Endothelial cell of umbilical vein (primary cell): ENCODE results near the gene KLF16. TPM values are rescaled to one million over a fixed set of nuclear protein-coding genes. Genes with fewer than 3 reads are reported as not detected.

Source experiments
- BruUV-seq: library from RNA; stranded (reverse); fragments of 400-500 nt; replicated peaks from 2 replicates; lab custom pipeline; 2021; lab: Mats Ljungman, UMichigan
- CTCF ChIA-PET: fragments of 300-600, 350-600 bp; sonication (Branson Sonifier 250); formaldehyde crosslinking; loops from one replicate; lab custom pipeline; 2021; ENCODE audit warnings: antibody characterized with exemption, inconsistent platforms; lab: Charles Lee
- POLR2A ChIA-PET: fragments of 300-600, 350-600 bp; sonication (Branson Sonifier 250); formaldehyde crosslinking; loops from one replicate; lab custom pipeline; 2021; ENCODE audit warnings: antibody characterized with exemption, inconsistent platforms; lab: Charles Lee
- DNase-seq: peaks from one replicate; pipeline ENCODE4 v3.0.0-alpha.2; 2011; ENCODE audit warnings: low read depth, low spot score
- FAIRE-seq: peaks from 2 replicates; lab custom pipeline; 2011; peaks lifted over from hg19 to GRCh38; lab: Jason Lieb, UNC
- H2AFZ ChIP-seq: 2 replicates; pipeline ENCODE4 v1.6.0; 2012; ENCODE audit warnings: low read depth, low read length, control low read depth, inconsistent platforms
- H3K27ac ChIP-seq: 2 replicates; pipeline ENCODE4 v1.5.1; 2011; ENCODE audit warnings: low read depth, mild to moderate bottlenecking, control low read depth, low read length, moderate library complexity; ENCODE audit not compliant: insufficient read depth
- H3K27me3 ChIP-seq, 2 experiments: 2 replicates each; pipeline versions ENCODE4 v1.6.0 to v1.6.1; 2011; ENCODE audit warnings: low read length in 2 of 2, mixed read lengths in 1 of 2; ENCODE audit not compliant: control insufficient read depth in 2 of 2, insufficient read depth in 2 of 2
- H3K36me3 ChIP-seq, 2 experiments: 2 replicates in 1 of 2; 3 replicates in 1 of 2; pipeline ENCODE4 v1.5.1; 2011; ENCODE audit warnings: low read length in 2 of 2, mild to moderate bottlenecking in 1 of 2, moderate library complexity in 1 of 2; ENCODE audit not compliant: control insufficient read depth in 2 of 2, insufficient read depth in 2 of 2; ENCODE audit errors: extremely low read depth in 1 of 2
- H3K4me1 ChIP-seq: 3 replicates; pipeline ENCODE4 v1.5.1; 2011; ENCODE audit warnings: mild to moderate bottlenecking, low read length; ENCODE audit not compliant: control insufficient read depth, insufficient read depth; ENCODE audit errors: extremely low read depth
- H3K4me2 ChIP-seq: 2 replicates; pipeline ENCODE4 v1.6.1; 2011; ENCODE audit warnings: low read length, control low read depth, mixed read lengths; ENCODE audit not compliant: insufficient read depth
- H3K4me3 ChIP-seq, 3 experiments: fragments of 200-600 bp in 1 of 3; sonication (generic), shearing (Covaris generic) in 1 of 3; replicated peaks in 1 of 3; 2 replicates each; pipeline ENCODE4 v1.5.1; 2011 to 2016; ENCODE audit warnings: control low read depth in 3 of 3, low read length in 3 of 3, mild to moderate bottlenecking in 2 of 3, inconsistent platforms in 1 of 3, low read depth in 1 of 3, moderate library complexity in 1 of 3; ENCODE audit not compliant: insufficient read depth in 1 of 3
- H3K79me2 ChIP-seq: 2 replicates; pipeline ENCODE4 v1.6.0; 2012; ENCODE audit warnings: low read length, inconsistent platforms; ENCODE audit not compliant: control insufficient read depth, insufficient read depth
- H3K9ac ChIP-seq: replicated peaks from 2 replicates; pipeline ENCODE3; 2011; ENCODE audit warnings: low read length, control low read depth; ENCODE audit not compliant: insufficient read depth; ENCODE audit errors: extremely low read depth
- H3K9me1 ChIP-seq: replicated peaks from 3 replicates; pipeline ENCODE4 v1.6.0; 2011; ENCODE audit warnings: mild to moderate bottlenecking, low read length; ENCODE audit not compliant: control insufficient read depth, insufficient read depth; ENCODE audit errors: extremely low read depth
- H3K9me3 ChIP-seq: replicated peaks from 2 replicates; pipeline ENCODE4 v1.5.1; 2012; ENCODE audit warnings: low read length, inconsistent platforms; ENCODE audit not compliant: control insufficient read depth, insufficient read depth
- H4K20me1 ChIP-seq: replicated peaks from 2 replicates; pipeline ENCODE3; 2011; ENCODE audit warnings: mild to moderate bottlenecking, low read length; ENCODE audit not compliant: control insufficient read depth, insufficient read depth; ENCODE audit errors: extremely low read depth
- FOS ChIP-seq: IDR thresholded peaks from 2 replicates; pipeline ENCODE4 v1.6.1; 2011; ENCODE audit warnings: mild to moderate bottlenecking, low read length, moderate library complexity, borderline replicate concordance; ENCODE audit not compliant: insufficient read depth
- POLR2A ChIP-seq: IDR thresholded peaks from 2 replicates; pipeline ENCODE4 v1.6.1; 2012; ENCODE audit warnings: low read depth, mild to moderate bottlenecking, control low read depth, low read length
- dilution Hi-C: fragments of 300-500 bp; cut with MboI; formaldehyde crosslinking; loops from one replicate; pipeline ENCODE4 v1.15.0; 2019; ENCODE audit warnings: low sequenced_read_pairs; ENCODE audit not compliant: extremely low pct_ligation_motif_present
- intact Hi-C: fragments of 100-400 bp; cut with micrococcal nuclease; formaldehyde crosslinking; loops from one replicate; pipeline ENCODE4 v1.10.0; 2022
- polyA plus RNA-seq, 4 experiments: library from polyadenylated mRNA; depleted of rRNA in 3 of 4; stranded (reverse) in 3 of 4; unstranded in 1 of 4; fragments of >200 nt; gene quantifications; 2 replicates each; pipeline versions ENCODE4 v1.2.1 to v1.2.3, GENCODE V29; 2011 to 2012; ENCODE audit warnings: missing spikeins in 1 of 4
- total RNA-seq: library from RNA; stranded (reverse); gene quantifications from 2 replicates; pipeline ENCODE4 v1.2.3, GENCODE V29; 2021
- TF ChIP-seq, protein P1 (sequence below), 2 donors: IDR thresholded peaks; 1 replicate in 1 of 2; 2 replicates in 1 of 2; pipeline ENCODE4 v1.5.1; 2011; ENCODE audit warnings: low read length in 2 of 2, mild to moderate bottlenecking in 2 of 2, moderate library complexity in 2 of 2, control low read depth in 1 of 2, inconsistent platforms in 1 of 2, low read depth in 1 of 2; ENCODE audit not compliant: insufficient read depth in 1 of 2; ENCODE audit errors: extremely low read depth in 1 of 2

The KLF16 gene
- total and polyA plus RNA-seq, 2 donors (not counting 3 experiments of a cell fraction or from before 2014, with no cell fraction given): 11.6 to 36.6 TPM

DNA sequence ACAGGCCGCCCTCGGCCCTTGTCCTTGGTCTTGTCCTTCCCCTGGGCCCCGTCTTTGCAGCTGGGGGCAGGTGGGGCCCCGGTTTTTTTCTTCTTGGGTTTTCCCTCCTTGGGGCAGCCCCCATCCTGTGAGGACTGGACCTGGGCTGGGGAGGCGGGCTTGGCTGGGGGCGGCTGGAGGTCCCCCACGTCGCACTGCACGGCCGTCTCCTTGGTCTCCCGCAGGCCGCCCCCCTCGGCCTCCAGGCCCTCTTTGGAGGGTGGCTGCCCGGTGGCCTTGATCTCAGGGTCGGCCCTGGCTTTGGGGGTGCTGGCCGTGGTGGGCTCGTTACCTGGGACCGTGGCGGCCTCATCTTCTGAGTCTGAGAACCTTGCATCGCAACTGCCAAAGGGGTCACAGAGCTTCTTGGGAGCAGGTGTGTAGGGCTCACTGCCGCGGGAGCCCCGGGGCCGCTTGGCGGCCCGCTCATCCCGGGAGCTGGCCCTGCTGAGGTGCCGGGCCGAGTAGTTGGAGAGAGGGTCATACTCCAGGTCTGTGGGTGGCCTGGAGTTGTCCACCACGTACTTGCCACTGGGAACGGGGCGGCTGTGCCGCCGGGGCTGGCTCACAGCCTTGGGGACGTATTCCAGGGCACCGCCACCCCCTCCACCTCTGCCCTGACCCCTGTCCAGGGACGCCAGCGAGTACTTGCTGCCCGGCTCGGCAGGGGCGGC, 35.7 kb downstream of the KLF16 start:
- ChIA-PET CTCF (interaction anchor here (4.6 kb wide), 1 partner anchor 13 kb away, joined by 83 read pairs; no protein-coding TSS in a partner anchor), POLR2A (no interaction called here)
- Histone ChIP-seq H3K27me3 (no peaks in the 10 kb centered on the region), H4K20me1 (no peaks in the 10 kb centered on the region), H3K4me1 (no peaks in the 10 kb centered on the region), H3K79me2 (peaks cover 16% of the 10 kb centered on the region), H2AFZ (no peak overlapping the region), H3K4me3 (no peak overlapping the region), H3K27ac (no peak overlapping the region), H3K9me3 (no peaks in the 10 kb centered on the region), H3K9ac (no peak overlapping the region), H3K9me1 (no peaks in the 10 kb centered on the region), H3K4me2 (no peak overlapping the region), H3K36me3 (peaks cover 0 to 18% of the 10 kb centered on the region in 2 experiments)
- DNase-seq (no peak), FAIRE-seq (no peak)
- TSS peak; percentile 41 for BruUV-seq
- TF ChIP-seq POLR2A: no peak
- TF ChIP-seq FOS: no peak
- TF ChIP-seq, protein P1, sequence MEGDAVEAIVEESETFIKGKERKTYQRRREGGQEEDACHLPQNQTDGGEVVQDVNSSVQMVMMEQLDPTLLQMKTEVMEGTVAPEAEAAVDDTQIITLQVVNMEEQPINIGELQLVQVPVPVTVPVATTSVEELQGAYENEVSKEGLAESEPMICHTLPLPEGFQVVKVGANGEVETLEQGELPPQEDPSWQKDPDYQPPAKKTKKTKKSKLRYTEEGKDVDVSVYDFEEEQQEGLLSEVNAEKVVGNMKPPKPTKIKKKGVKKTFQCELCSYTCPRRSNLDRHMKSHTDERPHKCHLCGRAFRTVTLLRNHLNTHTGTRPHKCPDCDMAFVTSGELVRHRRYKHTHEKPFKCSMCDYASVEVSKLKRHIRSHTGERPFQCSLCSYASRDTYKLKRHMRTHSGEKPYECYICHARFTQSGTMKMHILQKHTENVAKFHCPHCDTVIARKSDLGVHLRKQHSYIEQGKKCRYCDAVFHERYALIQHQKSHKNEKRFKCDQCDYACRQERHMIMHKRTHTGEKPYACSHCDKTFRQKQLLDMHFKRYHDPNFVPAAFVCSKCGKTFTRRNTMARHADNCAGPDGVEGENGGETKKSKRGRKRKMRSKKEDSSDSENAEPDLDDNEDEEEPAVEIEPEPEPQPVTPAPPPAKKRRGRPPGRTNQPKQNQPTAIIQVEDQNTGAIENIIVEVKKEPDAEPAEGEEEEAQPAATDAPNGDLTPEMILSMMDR (IDR thresholded peaks at IDR 0.05; ENCODE audit: extremely low read depth in 1 of 2, insufficient read depth in 1 of 2, low read depth in 1 of 2, low read length in 2 of 2): no peak
- dilution Hi-C loops: no loop called here
- intact Hi-C loops: loop anchor here (5.0 kb wide), 1 partner anchor 40 kb away; no protein-coding TSS in a partner anchor
